Esophagus squamous epithelium (tissue), 5 donors: ENCODE results near the gene CTSW. TPM values are rescaled to one million over a fixed set of nuclear protein-coding genes. Genes with fewer than 3 reads are reported as not detected.
A peak's percentile ranks its signal among the peaks of the same experiment; 100 is the strongest.

Experiments used
- DNase-seq: peaks from one replicate; lab custom pipeline; 2025; lab: John Stamatoyannopoulos, UW
- H3K27ac ChIP-seq, 4 donors: fragments of 200-600 bp; sonication (generic); one replicate each; pipeline ENCODE4 v1.5.1; 2016 to 2019; ENCODE audit warnings: mild to moderate bottlenecking in 1 of 4
- H3K27me3 ChIP-seq, 4 donors: fragments of 200-600 bp; sonication (generic); 1 replicate in 3 of 4; 2 replicates in 1 of 4; pipeline versions ENCODE4 v1.5.1 to v1.6.0; 2017 to 2021; ENCODE audit warnings: antibody characterized with exemption in 1 of 4
- H3K36me3 ChIP-seq, 3 donors: fragments of 200-600 bp; sonication (generic); one replicate each; pipeline ENCODE4 v1.5.1; 2016 to 2019
- H3K4me1 ChIP-seq, 3 donors: fragments of 200-600 bp; sonication (generic); one replicate each; pipeline ENCODE4 v1.5.1; 2017 to 2019
- H3K4me3 ChIP-seq, 4 donors: fragments of 200-600 bp; sonication (generic); 1 replicate in 3 of 4; 2 replicates in 1 of 4; pipeline ENCODE4 v1.5.1; 2016 to 2019; ENCODE audit warnings: mild to moderate bottlenecking in 2 of 4, moderate library complexity in 1 of 4
- H3K9me3 ChIP-seq, 3 donors: fragments of 200-600 bp; sonication (generic); one replicate each; pipeline ENCODE4 v1.5.1; 2016 to 2019
- CTCF ChIP-seq, 6 experiments: fragments of 450-650 bp in 4 of 6; fragments of 200-600 bp in 2 of 6; sonication (generic) in 2 of 6; IDR thresholded peaks; one replicate each; pipeline ENCODE4 v1.5.1; 2016 to 2019; ENCODE audit warnings: antibody characterized with exemption in 6 of 6, mild to moderate bottlenecking in 4 of 6, moderate library complexity in 4 of 6
- POLR2A ChIP-seq, 4 donors: fragments of 450-650 bp; IDR thresholded peaks; one replicate each; pipeline ENCODE4 v1.6.1; 2017; ENCODE audit warnings: antibody characterized with exemption in 4 of 4, mild to moderate bottlenecking in 4 of 4, moderate library complexity in 3 of 4
- WGBS, 2 donors: methylation state at CpG; one replicate each; pipeline ENCODE4 v1.1.5; 2018; 5-methylcytosine and 5-hydroxymethylcytosine counted together
- intact Hi-C: fragments of 100-400 bp; cut with DNase I; formaldehyde crosslinking; loops from one replicate; pipeline ENCODE4 v1.15.0; 2022
- total RNA-seq, 4 donors: library from RNA; depleted of rRNA; stranded (reverse); fragments of >200 nt; gene quantifications; one replicate each; pipeline ENCODE4 v1.1.0, GENCODE V29; 2016
- donor health status: DM: yes; HTN: yes; CAD: no.

The CTSW gene
- total RNA-seq, 4 donors from 2014 or later: 0.21 to 3.6 (median 1.8) TPM

DNA sequence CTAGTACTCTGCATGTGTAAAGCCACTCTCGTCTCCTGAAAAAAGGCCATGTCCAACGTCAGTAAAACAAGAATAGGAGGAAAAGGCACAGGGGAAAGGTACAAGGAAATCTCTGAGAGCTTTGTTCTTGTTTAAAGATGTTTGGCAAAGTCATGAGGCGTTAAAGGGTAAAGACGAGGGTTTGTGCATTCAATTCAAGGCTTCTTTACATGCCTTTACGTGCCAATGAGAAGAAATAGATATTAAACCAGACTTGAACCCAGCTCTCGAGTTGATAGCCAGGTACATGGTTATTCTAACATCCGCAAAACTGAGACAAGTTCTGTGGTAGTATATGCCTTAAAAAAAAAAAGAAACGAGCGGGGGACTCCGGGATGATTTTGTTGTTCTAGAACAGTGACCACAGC lies 21.0 kb upstream of the CTSW start:
- Histone ChIP-seq H3K9me3 (no peaks in the 10 kb centered on the region), H3K36me3 (peaks cover 21 to 50% (median 38%) of the 10 kb centered on the region in 3 donors), H3K4me1 (peaks cover 27 to 80% (median 34%) of the 10 kb centered on the region in 3 donors), H3K27ac (peak overlapping the region; percentile 96 to 98 (median 97)), H3K4me3 (peak overlapping the region; percentile 83 to 94 (median 86)), H3K27me3 (no peaks in the 10 kb centered on the region)
- DNase-seq: no peak
- TF ChIP-seq POLR2A (IDR thresholded peaks at IDR 0.05) (no peak), CTCF (IDR thresholded peaks at IDR 0.05) (no peak)
- 0% methylated on average over 10 of the region's 10 CpGs for WGBS, 2 donors
- intact Hi-C loops: no loop called here

GRCh38 chr11:65859095-65859811 lies 20.4 kb upstream of the CTSW start:
- 1% methylated on average over 14 to 30 of the region's 46 CpGs for WGBS, 2 donors
- DNase-seq: peak; percentile 98
- intact Hi-C loops: no loop called here
- Histone ChIP-seq H3K9me3 (no peaks in the 10 kb centered on the region), H3K27ac (peak overlapping the region; percentile 96 to 98 (median 97)), H3K4me1 (peaks cover 27 to 80% (median 34%) of the 10 kb centered on the region in 3 donors), H3K36me3 (peaks cover 16 to 50% (median 38%) of the 10 kb centered on the region in 3 donors), H3K4me3 (peak overlapping the region; percentile 83 to 94 (median 86)), H3K27me3 (no peaks in the 10 kb centered on the region)
- TF ChIP-seq POLR2A (IDR thresholded peaks at IDR 0.05) (peak in 3 of 4 donors; percentile 87 to 96 (median 93)), CTCF (IDR thresholded peaks at IDR 0.05) (peak in 1 of 6 experiments; percentile 25)

GRCh38 chr11:65859812-65860277 lies 19.8 kb upstream of the CTSW start:
- intact Hi-C loops: no loop called here
- H3K4me1 ChIP-seq: peaks cover 27 to 74% (median 34%) of the 10 kb centered on the region in 3 donors
- no peak for DNase-seq
- peak overlapping the region; percentile 83 to 94 (median 86) for H3K4me3 ChIP-seq
- H3K27ac ChIP-seq: peak overlapping the region; percentile 96 to 98 (median 97)
- WGBS, 2 donors: 0 to 2% methylated on average over 16 of the region's 16 CpGs
- TF ChIP-seq POLR2A (IDR thresholded peaks at IDR 0.05) (no peak), CTCF (IDR thresholded peaks at IDR 0.05) (no peak)
- H3K36me3 ChIP-seq: peaks cover 17 to 50% (median 38%) of the 10 kb centered on the region in 3 donors
- no peaks in the 10 kb centered on the region for H3K9me3 ChIP-seq
- no peaks in the 10 kb centered on the region for H3K27me3 ChIP-seq

- peak in 3 of 4 donors; percentile 33 to 77 (median 75) for TF ChIP-seq POLR2A (IDR thresholded peaks at IDR 0.05)
- peak; percentile 74 to 95 (median 92) for TF ChIP-seq CTCF (IDR thresholded peaks at IDR 0.05)
- no peaks in the 10 kb centered on the region for H3K27me3 ChIP-seq
- H3K4me3 ChIP-seq: peak within 1 kb of the TSS; percentile 83 to 94 (median 86)
- peak within 1 kb of the TSS; percentile 96 to 98 (median 97) for H3K27ac ChIP-seq
- peaks cover 17 to 50% (median 38%) of the 10 kb centered on the region in 3 donors for H3K36me3 ChIP-seq
- 0 to 1% methylated on average over 14 to 22 of the region's 78 CpGs for WGBS, 2 donors
- H3K4me1 ChIP-seq: peaks cover 27 to 68% (median 29%) of the 10 kb centered on the region in 3 donors
- peak; percentile 84 for DNase-seq
- intact Hi-C loops: no loop called here
- H3K9me3 ChIP-seq: no peaks in the 10 kb centered on the region
Observed at GRCh38 chr11:65860278-65861164, 19.1 kb upstream of the CTSW start, which contains the start of gene MUS81. TSS of gene MUS81 (plus strand) at chr11:65860433. CDS start at chr11:65860754, 321 bp downstream.
